Thoracic aorta (tissue), 2 donors: ENCODE data around the gene CXorf65. TPM values are rescaled to one million over a fixed set of nuclear protein-coding genes. Genes with fewer than 3 reads are reported as not detected.

ENCODE experiments used
- ATAC-seq: fragments of 150-250 bp; one replicate; pipeline ENCODE4 v1.8.0; 2017; ENCODE audit warnings: low read depth; ENCODE audit not compliant: insufficient number of reproducible peaks, low FRiP score
- DNase-seq: peaks from one replicate; pipeline ENCODE4 v3.0.0-alpha.2; 2020; ENCODE audit warnings: low spot score
- H3K27ac ChIP-seq, 2 donors: fragments of 200-600 bp; sonication (generic); 1 replicate in 1 of 2; 2 replicates in 1 of 2; pipeline ENCODE4 v1.5.1; 2016; ENCODE audit warnings: mild to moderate bottlenecking in 2 of 2, moderate library complexity in 2 of 2
- H3K27me3 ChIP-seq: fragments of 200-600 bp; sonication (generic); replicated peaks from 2 replicates; pipeline ENCODE4 v1.6.0; 2016; ENCODE audit warnings: mild to moderate bottlenecking; ENCODE audit not compliant: insufficient read depth
- H3K36me3 ChIP-seq: fragments of 200-600 bp; sonication (generic); one replicate; pipeline ENCODE4 v1.5.1; 2016
- H3K4me1 ChIP-seq, 2 donors: fragments of 200-600 bp; sonication (generic); 1 replicate in 1 of 2; 2 replicates in 1 of 2; pipeline versions ENCODE4 v1.5.1 to v1.6.0; 2016; ENCODE audit warnings: low read depth in 2 of 2, mild to moderate bottlenecking in 1 of 2; ENCODE audit not compliant: control insufficient read depth in 1 of 2
- H3K4me3 ChIP-seq: fragments of 200-600 bp; sonication (generic); 2 replicates; pipeline ENCODE4 v1.5.1; 2016; ENCODE audit warnings: mild to moderate bottlenecking
- H3K9me3 ChIP-seq: fragments of 200-600 bp; sonication (generic); 2 replicates; pipeline ENCODE4 v1.5.1; 2016
- CTCF ChIP-seq: fragments of 200-600 bp; sonication (generic); IDR thresholded peaks from one replicate; pipeline ENCODE4 v1.5.1; 2019; ENCODE audit warnings: antibody characterized with exemption
- total RNA-seq, 2 donors: library from RNA; depleted of rRNA; stranded (reverse); fragments of >200 nt; gene quantifications; one replicate each; pipeline versions ENCODE4 v1.1.0 to v1.2.3, GENCODE V29; 2016

The CXorf65 gene
- total RNA-seq, 2 donors from 2014 or later: not detected

- Histone ChIP-seq H3K27me3 (no peaks in the 10 kb centered on the region), H3K9me3 (no peaks in the 10 kb centered on the region), H3K27ac (no peak overlapping the region), H3K4me1 (peaks cover 0 to 4% of the 10 kb centered on the region in 2 donors), H3K36me3 (no peaks in the 10 kb centered on the region), H3K4me3 (peak overlapping the region; percentile 83)
- ATAC-seq (peak; percentile 86), DNase-seq (no peak)
- no peak for TF ChIP-seq CTCF
Measured at GRCh38 chrX:71095981-71096759, 10.4 kb downstream of the CXorf65 start.

- DNase-seq: peak; percentile 67
Measured at GRCh38 chrX:71095555-71095980, 11.0 kb downstream of the CXorf65 start, which contains the start of gene FOXO4. TSS of gene FOXO4 (plus strand) at chrX:71095851. CDS start at chrX:71096529, 678 bp downstream.

GRCh38 chrX:71095033-71095432, 11.5 kb downstream of the CXorf65 start:
- Histone ChIP-seq H3K4me1 (peaks cover 0 to 4% of the 10 kb centered on the region in 2 donors), H3K27ac (no peak overlapping the region), H3K4me3 (peak overlapping the region; percentile 83), H3K36me3 (no peaks in the 10 kb centered on the region), H3K27me3 (no peaks in the 10 kb centered on the region), H3K9me3 (no peaks in the 10 kb centered on the region)
- TF ChIP-seq CTCF: no peak
- DNase-seq (no peak), ATAC-seq (no peak)

More at GRCh38 chrX:71095555-71095980, 11.0 kb downstream of the CXorf65 start, which contains the start of gene FOXO4:
- Histone ChIP-seq H3K36me3 (no peaks in the 10 kb centered on the region), H3K4me3 (peak within 1 kb of the TSS; percentile 83), H3K27ac (no peak within 1 kb of the TSS), H3K9me3 (no peaks in the 10 kb centered on the region), H3K4me1 (peaks cover 0 to 4% of the 10 kb centered on the region in 2 donors), H3K27me3 (no peaks in the 10 kb centered on the region)
- peak; percentile 85 for ATAC-seq
- no peak for TF ChIP-seq CTCF

- peaks cover 0 to 4% of the 10 kb centered on the region in 2 donors for H3K4me1 ChIP-seq
- no peak for ATAC-seq
- no peaks in the 10 kb centered on the region for H3K27me3 ChIP-seq
- no peaks in the 10 kb centered on the region for H3K9me3 ChIP-seq
- H3K36me3 ChIP-seq: no peaks in the 10 kb centered on the region
- no peak for DNase-seq
- no peak overlapping the region for H3K4me3 ChIP-seq
- TF ChIP-seq CTCF: no peak
- H3K27ac ChIP-seq: no peak overlapping the region
Measured at GRCh38 chrX:71091263-71091662, 15.3 kb downstream of the CXorf65 start.

GRCh38 chrX:71085900-71086299, 20.6 kb downstream of the CXorf65 start:
- H3K4me1 ChIP-seq: no peaks in the 10 kb centered on the region
- no peak overlapping the region for H3K27ac ChIP-seq
- no peak overlapping the region for H3K4me3 ChIP-seq
- ATAC-seq: no peak
- no peaks in the 10 kb centered on the region for H3K36me3 ChIP-seq
- H3K9me3 ChIP-seq: no peaks in the 10 kb centered on the region
- no peaks in the 10 kb centered on the region for H3K27me3 ChIP-seq
- DNase-seq: no peak
- TF ChIP-seq CTCF: no peak
